GM12874 (cell line): Measurements from ENCODE around the gene ANXA10.

ENCODE experiments used
- TF ChIP-seq, protein P1 (sequence below): IDR thresholded peaks from 2 replicates; pipeline ENCODE4 v1.5.1; 2011; ENCODE audit warnings: low read depth, mild to moderate bottlenecking, control low read depth, low read length, moderate library complexity; ENCODE audit not compliant: insufficient read depth

ANXA10 gene

DNA sequence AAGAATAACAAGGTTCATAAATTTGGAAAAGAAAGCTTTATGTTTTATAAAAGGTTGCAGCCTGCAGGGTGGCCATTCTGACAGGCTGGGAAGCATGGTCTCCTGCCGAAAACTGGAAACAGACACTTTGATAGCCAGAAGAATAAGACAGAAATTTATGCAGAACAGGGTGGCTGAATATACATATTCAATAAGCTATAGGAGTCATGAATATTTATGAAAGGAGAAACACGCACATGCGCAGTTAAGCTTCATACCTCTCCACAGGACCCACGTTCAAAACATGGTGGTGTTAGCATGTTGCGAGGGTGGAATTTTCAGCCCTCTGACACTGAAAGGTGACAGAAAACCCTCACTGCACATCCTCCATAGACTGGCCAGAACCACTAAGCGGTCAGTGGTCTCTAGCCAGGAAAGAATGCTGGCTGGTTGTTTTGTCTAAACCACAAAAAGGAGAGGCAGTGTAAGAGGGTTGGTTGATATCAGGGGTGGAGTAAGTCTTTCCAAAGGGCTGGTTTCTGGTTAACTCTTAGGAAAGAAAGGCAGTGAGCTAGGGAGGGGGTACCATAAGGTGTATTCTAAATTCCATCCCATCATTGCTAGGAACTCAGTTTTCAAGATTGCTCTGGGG, 58.2 kb downstream of the ANXA10 start:
- TF ChIP-seq, protein P1, sequence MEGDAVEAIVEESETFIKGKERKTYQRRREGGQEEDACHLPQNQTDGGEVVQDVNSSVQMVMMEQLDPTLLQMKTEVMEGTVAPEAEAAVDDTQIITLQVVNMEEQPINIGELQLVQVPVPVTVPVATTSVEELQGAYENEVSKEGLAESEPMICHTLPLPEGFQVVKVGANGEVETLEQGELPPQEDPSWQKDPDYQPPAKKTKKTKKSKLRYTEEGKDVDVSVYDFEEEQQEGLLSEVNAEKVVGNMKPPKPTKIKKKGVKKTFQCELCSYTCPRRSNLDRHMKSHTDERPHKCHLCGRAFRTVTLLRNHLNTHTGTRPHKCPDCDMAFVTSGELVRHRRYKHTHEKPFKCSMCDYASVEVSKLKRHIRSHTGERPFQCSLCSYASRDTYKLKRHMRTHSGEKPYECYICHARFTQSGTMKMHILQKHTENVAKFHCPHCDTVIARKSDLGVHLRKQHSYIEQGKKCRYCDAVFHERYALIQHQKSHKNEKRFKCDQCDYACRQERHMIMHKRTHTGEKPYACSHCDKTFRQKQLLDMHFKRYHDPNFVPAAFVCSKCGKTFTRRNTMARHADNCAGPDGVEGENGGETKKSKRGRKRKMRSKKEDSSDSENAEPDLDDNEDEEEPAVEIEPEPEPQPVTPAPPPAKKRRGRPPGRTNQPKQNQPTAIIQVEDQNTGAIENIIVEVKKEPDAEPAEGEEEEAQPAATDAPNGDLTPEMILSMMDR = no peak

DNA sequence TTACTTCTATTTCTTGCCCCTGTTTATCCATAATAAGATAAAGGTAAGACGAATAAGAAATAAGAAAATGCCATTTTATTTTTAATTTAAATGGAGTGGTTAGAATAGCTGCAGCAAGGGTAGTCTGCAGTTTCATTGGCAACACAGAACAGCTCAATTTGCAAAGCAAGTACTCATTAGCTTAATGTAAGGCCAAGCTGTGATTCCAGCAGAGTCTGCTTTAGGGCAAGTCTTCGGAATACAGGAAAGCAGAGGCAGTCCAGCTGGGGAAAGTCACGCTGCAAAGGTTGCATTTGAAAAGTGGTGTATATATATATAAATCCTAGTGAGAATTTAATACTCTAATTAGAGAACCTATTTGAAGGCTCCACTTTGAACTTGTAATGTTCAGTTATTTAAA, 59.0 kb downstream of the ANXA10 start:
- TF ChIP-seq, protein P1 = no peak

GRCh38 chr4:168152837-168153500, 60.6 kb downstream of the ANXA10 start:
- TF ChIP-seq, protein P1 = no peak

DNA sequence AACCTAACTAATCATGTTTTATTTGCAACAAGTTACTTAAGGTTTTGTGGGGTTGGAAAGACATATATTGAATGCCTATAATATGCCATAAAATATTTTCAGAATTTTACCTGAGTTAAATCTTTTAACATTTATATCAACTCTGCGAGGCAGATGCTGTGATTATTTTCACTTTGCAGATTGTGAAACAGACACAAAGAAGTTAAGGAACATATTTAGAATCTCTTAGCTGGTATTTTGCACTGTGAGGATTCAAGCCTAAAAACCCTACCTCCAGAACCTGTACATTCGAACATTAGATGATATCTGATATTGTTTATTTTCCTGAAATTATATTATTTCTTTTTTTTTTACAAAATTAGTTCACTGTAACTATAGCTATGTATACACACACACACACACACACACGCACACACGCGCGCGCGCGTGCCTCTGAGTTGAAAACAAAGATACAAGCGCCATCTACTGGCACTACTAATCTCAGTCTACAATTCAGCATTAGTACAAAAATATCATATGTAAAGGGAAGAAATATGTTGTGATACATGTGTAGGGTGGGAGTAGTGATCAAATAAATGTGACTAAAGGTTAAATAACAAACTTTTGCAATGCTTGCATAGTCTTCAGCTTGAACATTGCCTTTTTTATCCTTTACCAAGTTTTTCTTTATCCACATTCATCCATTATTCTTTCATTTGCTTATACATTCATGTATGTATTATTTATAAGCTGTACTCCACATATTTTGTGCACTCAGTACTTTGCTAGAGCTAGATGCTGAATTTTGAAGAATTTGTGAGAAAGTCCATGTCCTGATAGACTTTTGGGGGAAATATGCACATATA, 61.5 kb downstream of the ANXA10 start:
- TF ChIP-seq, protein P1 = peak; percentile 48

DNA sequence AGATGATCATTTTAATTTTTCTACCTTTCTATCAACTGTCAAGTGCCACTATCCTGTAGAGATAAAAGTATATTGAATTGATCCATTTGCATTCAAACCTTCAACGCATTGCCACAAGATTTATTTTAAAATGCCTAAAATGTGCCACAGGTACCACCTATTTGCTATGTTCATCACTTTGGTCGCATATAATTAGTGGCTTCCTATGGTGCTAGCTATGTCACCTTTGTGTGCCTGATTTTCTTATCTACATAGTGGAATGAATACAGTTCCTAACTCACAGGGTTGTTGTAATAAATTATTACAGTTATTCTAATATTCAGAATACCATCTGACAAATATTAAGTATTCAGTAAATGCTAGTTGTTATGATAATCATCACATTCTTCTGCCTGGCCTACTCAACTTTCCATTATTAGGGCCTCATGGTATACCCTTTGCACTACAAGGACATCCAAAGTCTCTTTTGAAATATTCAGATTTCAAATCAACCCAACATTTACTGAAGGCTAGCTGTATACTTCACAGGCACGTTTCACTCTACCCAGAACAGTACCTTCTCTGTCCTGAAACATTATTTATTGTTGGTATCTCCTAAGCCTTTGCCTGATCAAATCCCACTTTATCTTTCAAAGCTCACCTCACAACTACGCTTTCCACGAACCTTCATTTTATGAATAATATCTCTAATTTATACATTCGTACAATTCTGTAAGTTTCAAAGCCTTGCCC, 62.4 kb downstream of the ANXA10 start:
- TF ChIP-seq, protein P1 = no peak

GRCh38 chr4:168162604-168163003, 70.3 kb downstream of the ANXA10 start:
- TF ChIP-seq, protein P1 = no peak

- TF ChIP-seq, protein P1 = no peak
Measured at GRCh38 chr4:168163106-168163505, 70.8 kb downstream of the ANXA10 start.
